ENCODE data around the gene ACY1.

DNA sequence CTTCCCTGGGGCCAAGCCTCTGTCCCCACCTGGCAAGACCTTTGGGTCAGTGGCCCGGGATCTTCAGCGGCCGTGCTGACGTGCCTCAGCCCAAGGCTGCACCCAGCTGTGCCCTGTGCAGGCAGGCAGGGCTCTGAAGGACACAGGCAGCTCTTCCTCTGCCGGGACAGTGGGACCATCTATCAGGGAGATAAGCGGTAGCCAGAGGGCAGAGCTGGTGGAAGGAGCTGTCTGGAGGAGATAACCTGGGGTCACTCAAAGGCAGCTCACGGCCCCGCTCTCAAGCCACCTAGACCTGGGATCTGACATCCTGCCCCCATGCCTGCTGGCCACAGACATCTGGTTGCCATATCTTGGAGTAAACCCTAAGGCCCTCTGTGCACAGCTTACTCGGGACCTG lies 45.7 kb downstream of the ACY1 start:
- TF ChIP-seq, protein P1, sequence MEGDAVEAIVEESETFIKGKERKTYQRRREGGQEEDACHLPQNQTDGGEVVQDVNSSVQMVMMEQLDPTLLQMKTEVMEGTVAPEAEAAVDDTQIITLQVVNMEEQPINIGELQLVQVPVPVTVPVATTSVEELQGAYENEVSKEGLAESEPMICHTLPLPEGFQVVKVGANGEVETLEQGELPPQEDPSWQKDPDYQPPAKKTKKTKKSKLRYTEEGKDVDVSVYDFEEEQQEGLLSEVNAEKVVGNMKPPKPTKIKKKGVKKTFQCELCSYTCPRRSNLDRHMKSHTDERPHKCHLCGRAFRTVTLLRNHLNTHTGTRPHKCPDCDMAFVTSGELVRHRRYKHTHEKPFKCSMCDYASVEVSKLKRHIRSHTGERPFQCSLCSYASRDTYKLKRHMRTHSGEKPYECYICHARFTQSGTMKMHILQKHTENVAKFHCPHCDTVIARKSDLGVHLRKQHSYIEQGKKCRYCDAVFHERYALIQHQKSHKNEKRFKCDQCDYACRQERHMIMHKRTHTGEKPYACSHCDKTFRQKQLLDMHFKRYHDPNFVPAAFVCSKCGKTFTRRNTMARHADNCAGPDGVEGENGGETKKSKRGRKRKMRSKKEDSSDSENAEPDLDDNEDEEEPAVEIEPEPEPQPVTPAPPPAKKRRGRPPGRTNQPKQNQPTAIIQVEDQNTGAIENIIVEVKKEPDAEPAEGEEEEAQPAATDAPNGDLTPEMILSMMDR (IDR thresholded peaks at IDR 0.05) = no peak
- TF ChIP-seq EP300 (IDR thresholded peaks at IDR 0.05) (no peak), POLR2AphosphoS5 (IDR thresholded peaks at IDR 0.05) (no peak), POLR2A (IDR thresholded peaks at IDR 0.05) (no peak)

Measured in suprapubic skin (tissue), 4 donors.